IMR-90 (cell line): ENCODE data around the gene KDM4B.

ENCODE experiments used
- CTCF ChIP-seq: conservative IDR thresholded peaks from 2 replicates; pipeline ENCODE4 v1.5.1; 2012; ENCODE audit warnings: mild to moderate bottlenecking, low read depth, low read length, improper control_type of control experiment
- MXI1 ChIP-seq: IDR thresholded peaks from 2 replicates; pipeline ENCODE4 v1.6.1; 2012; ENCODE audit warnings: low read depth, mild to moderate bottlenecking, low read length, moderate library complexity, borderline replicate concordance
- USF2 ChIP-seq: fragments of 150-350 bp; IDR thresholded peaks from 2 replicates; pipeline ENCODE4 v1.6.1; 2017; ENCODE audit warnings: mild to moderate bottlenecking, antibody characterized with exemption, low read length, low read depth

- TF ChIP-seq CTCF (no peak), USF2 (no peak), MXI1 (no peak)
These were observed 111.2 kb downstream of the KDM4B start for GRCh38 chr19:5080030-5080654.
